ENCODE data around the gene KRT33A. TPM values are rescaled to one million over a fixed set of nuclear protein-coding genes. Genes with fewer than 3 reads are reported as not detected.
A peak's percentile ranks its signal among the peaks of the same experiment; 100 is the strongest.

KRT33A gene
- total and polyA plus RNA-seq, 5 donors = not detected

GRCh38 chr17:41315204-41315794 is 35.3 kb downstream of the KRT33A start, which contains the start of gene KRTAP17-1:
KRTAP17-1 (minus strand) TSS chr17:41315710; CDS start chr17:41315650, 60 bp downstream.
- Histone ChIP-seq H3K4me1 (ENCODE audit: control insufficient read depth, insufficient read depth, low read length) (no peaks in the 10 kb centered on the region), H3K27ac (ENCODE audit: low read length) (no peak within 1 kb of the TSS), H3K9me3 (ENCODE audit: control insufficient read depth, low read length) (no peaks in the 10 kb centered on the region), H3K4me3 (ENCODE audit: low read length) (no peak within 1 kb of the TSS), H3K27me3 (ENCODE audit: control insufficient read depth, insufficient read depth) (no peaks in the 10 kb centered on the region)
- intact Hi-C loops (cut with DNase I) = no loop called here
- DNase-seq (no peak), ATAC-seq (no peak)
- WGBS = 78% methylated on average over 24 of the region's 24 CpGs

- DNase-seq (no peak), ATAC-seq (no peak)
- intact Hi-C loops (cut with DNase I) = no loop called here
- H3K4me3 ChIP-seq (ENCODE audit: low read length) = no peak overlapping the region
- no peaks in the 10 kb centered on the region for H3K4me1 ChIP-seq (ENCODE audit: control insufficient read depth, insufficient read depth, low read length)
- no peak overlapping the region for H3K27ac ChIP-seq (ENCODE audit: low read length)
- 61% methylated on average over 1 of the region's 1 CpG for WGBS
- H3K9me3 ChIP-seq (ENCODE audit: control insufficient read depth, low read length) = no peaks in the 10 kb centered on the region
- H3K27me3 ChIP-seq (ENCODE audit: control insufficient read depth, insufficient read depth) = no peaks in the 10 kb centered on the region
Measured at GRCh38 chr17:41311111-41311510, 39.5 kb downstream of the KRT33A start.

DNA sequence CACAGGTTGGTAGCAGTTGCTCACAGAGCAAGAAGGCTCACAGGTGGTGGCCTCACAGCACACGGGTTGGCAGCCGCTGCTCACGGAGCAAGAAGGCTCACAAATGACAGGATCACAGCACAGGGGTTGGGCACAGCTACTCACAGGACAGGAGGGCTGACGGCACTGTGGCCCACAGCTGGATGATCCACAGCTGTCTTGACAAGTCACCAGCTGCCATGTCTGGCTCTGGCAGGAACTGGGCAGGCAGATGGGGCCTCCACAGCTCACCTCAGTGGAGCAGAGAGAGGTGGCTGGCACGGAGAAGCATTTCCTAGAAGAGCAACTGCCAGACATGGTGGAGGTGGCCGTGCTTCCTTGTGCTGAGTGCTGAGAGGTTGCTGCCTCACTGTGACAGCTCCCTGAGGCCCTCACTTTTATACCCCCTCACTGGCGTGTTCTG is 41.7 kb downstream of the KRT33A start, which contains the start of gene KRTAP16-1:
Gene KRTAP16-1, minus strand, starts transcription at position 392 of the 442 bp plus-strand sequence. Its CDS starts 56 bp downstream, at position 336.
- H3K27me3 ChIP-seq (ENCODE audit: control insufficient read depth, insufficient read depth) = no peaks in the 10 kb centered on the region

DNA sequence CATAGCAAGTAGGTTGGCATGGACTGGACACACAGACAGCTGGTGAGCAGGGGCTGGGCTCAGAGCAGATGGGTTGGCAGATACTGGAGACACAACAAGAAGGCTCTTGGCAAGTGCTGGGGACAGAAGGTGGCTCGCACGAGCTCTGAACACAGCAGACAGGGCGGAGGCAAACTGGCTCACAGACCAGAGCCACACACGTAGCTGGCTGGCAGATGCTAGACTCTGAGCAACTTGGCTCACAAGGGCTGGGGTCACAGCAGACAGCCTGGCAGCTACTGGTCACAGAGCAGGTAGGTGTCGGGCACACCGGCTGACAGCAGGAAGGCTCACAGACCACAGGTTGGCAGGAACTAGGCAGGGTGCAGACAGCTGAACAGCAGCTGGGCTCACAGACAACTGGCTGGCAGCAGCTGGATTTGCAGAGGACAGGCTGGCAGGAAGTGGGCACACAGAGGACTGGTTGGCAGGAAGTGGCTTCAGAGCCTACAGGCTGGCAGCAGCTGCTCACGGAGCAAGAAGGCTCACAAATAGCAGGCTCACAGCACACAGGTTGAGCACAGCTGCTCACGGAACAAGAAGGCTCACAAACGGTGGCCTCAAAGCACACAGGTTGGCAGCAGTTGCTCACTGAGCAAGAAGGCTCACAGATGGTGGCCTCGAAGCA is 42.2 kb downstream of the KRT33A start:
- DNase-seq = peak in 2 of 3 donors; percentile 55 to 72
- no peaks in the 10 kb centered on the region for H3K9me3 ChIP-seq (ENCODE audit: control insufficient read depth, low read length)
- ATAC-seq = peak; percentile 42 to 47
- WGBS = 60% methylated on average over 10 of the region's 10 CpGs
- H3K4me1 ChIP-seq (ENCODE audit: control insufficient read depth, insufficient read depth, low read length) = no peaks in the 10 kb centered on the region
- H3K4me3 ChIP-seq (ENCODE audit: low read length) = no peak overlapping the region
- intact Hi-C loops (cut with DNase I) = no loop called here
- no peaks in the 10 kb centered on the region for H3K27me3 ChIP-seq (ENCODE audit: control insufficient read depth, insufficient read depth)
- no peak overlapping the region for H3K27ac ChIP-seq (ENCODE audit: low read length)

More for the DNA sequence above, 41.7 kb downstream of the KRT33A start, which contains the start of gene KRTAP16-1:
- intact Hi-C loops (cut with DNase I) = no loop called here
- 62% methylated on average over 7 of the region's 7 CpGs for WGBS
- DNase-seq (no peak), ATAC-seq (no peak)
- Histone ChIP-seq H3K27ac (ENCODE audit: low read length) (no peak within 1 kb of the TSS), H3K4me1 (ENCODE audit: control insufficient read depth, insufficient read depth, low read length) (no peaks in the 10 kb centered on the region), H3K9me3 (ENCODE audit: control insufficient read depth, low read length) (no peaks in the 10 kb centered on the region), H3K4me3 (ENCODE audit: low read length) (no peak within 1 kb of the TSS)

- intact Hi-C loops (cut with DNase I) = no loop called here
- H3K27me3 ChIP-seq (ENCODE audit: control insufficient read depth, insufficient read depth) = no peaks in the 10 kb centered on the region
- no peak overlapping the region for H3K4me3 ChIP-seq (ENCODE audit: low read length)
- no peak overlapping the region for H3K27ac ChIP-seq (ENCODE audit: low read length)
- DNase-seq (no peak), ATAC-seq (no peak)
- WGBS = 68% methylated on average over 9 of the region's 9 CpGs
- no peaks in the 10 kb centered on the region for H3K9me3 ChIP-seq (ENCODE audit: control insufficient read depth, low read length)
- H3K4me1 ChIP-seq (ENCODE audit: control insufficient read depth, insufficient read depth, low read length) = no peaks in the 10 kb centered on the region
Measured at GRCh38 chr17:41307647-41308046, 43.0 kb downstream of the KRT33A start.

- intact Hi-C loops (cut with DNase I) = no loop called here
- Histone ChIP-seq H3K4me1 (ENCODE audit: control insufficient read depth, insufficient read depth, low read length) (no peaks in the 10 kb centered on the region), H3K9me3 (ENCODE audit: control insufficient read depth, low read length) (no peaks in the 10 kb centered on the region), H3K27me3 (ENCODE audit: control insufficient read depth, insufficient read depth) (no peaks in the 10 kb centered on the region), H3K4me3 (ENCODE audit: low read length) (no peak overlapping the region), H3K27ac (ENCODE audit: low read length) (no peak overlapping the region)
- DNase-seq = peak in 1 of 3 donors; percentile 27
- no peak for ATAC-seq
- 81% methylated on average over 12 of the region's 12 CpGs for WGBS
Measured at GRCh38 chr17:41304091-41304490, 46.5 kb downstream of the KRT33A start.

DNA sequence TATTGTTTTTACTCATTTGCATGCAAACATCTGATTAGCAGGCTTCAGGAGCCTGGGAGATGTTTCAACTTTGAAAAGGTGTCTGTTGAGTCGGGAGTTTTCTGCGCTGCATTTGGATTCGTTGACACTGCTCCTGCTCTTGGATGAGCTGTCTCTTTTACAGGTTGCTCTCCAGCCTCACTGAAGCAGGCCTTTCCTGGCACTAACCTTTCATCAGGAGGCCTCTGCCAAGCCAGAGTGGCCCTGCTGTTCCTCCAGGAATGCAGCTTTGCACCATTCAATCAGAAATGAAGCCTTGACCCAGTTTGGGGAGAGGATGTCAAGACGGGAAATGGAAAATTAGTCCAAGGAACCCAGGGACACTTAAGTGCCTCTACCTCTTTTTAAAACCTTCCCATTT is 47.6 kb downstream of the KRT33A start:
- Histone ChIP-seq H3K4me1 (ENCODE audit: control insufficient read depth, insufficient read depth, low read length) (no peaks in the 10 kb centered on the region), H3K9me3 (ENCODE audit: control insufficient read depth, low read length) (no peaks in the 10 kb centered on the region), H3K4me3 (ENCODE audit: low read length) (no peak overlapping the region), H3K27ac (ENCODE audit: low read length) (no peak overlapping the region), H3K27me3 (ENCODE audit: control insufficient read depth, insufficient read depth) (no peaks in the 10 kb centered on the region)
- intact Hi-C loops (cut with DNase I) = no loop called here
- WGBS = 80% methylated on average over 4 of the region's 4 CpGs
- DNase-seq (no peak), ATAC-seq (no peak)

GRCh38 chr17:41301916-41302901 is 48.4 kb downstream of the KRT33A start, which contains the start of gene KRTAP29-1:
KRTAP29-1 (minus strand) TSS chr17:41302851; CDS start chr17:41302851, 0 bp downstream.
- no peak within 1 kb of the TSS for H3K27ac ChIP-seq (ENCODE audit: low read length)
- ATAC-seq (peak; percentile 20 to 73), DNase-seq (peak in 1 of 3 donors; percentile 48)
- no peaks in the 10 kb centered on the region for H3K9me3 ChIP-seq (ENCODE audit: control insufficient read depth, low read length)
- H3K4me1 ChIP-seq (ENCODE audit: control insufficient read depth, insufficient read depth, low read length) = no peaks in the 10 kb centered on the region
- WGBS = 46% methylated on average over 11 of the region's 11 CpGs
- H3K27me3 ChIP-seq (ENCODE audit: control insufficient read depth, insufficient read depth) = no peaks in the 10 kb centered on the region
- intact Hi-C loops (cut with DNase I) = no loop called here
- no peak within 1 kb of the TSS for H3K4me3 ChIP-seq (ENCODE audit: low read length)

DNA sequence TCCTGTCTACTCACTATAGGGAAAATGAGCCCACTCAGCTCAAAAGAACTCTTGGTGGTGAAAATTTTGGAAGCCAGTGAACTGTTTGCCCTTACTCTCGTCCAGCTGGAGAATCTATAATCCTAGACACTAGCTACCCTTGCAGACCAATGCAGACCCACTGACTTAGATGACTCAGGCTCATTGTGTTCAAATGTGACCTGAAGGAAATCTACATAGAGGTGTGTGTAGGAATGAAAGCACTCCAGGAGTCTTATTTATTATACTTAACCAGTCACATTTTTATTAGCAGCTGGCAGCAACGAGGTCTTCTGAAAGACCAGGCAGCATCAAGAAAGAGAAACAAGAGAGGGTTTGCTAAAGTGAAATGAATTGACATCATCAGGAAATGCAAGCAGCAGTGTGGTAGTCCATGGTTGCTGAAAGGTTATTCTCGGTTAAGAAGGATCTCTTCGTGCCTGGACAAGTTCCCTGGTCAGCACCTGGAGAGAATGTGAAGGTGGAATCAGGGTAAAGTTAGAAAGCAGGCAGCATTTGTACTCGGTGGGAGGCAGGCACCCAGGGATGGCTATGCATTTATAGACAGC is 49.3 kb downstream of the KRT33A start:
- no peaks in the 10 kb centered on the region for H3K9me3 ChIP-seq (ENCODE audit: control insufficient read depth, low read length)
- DNase-seq (no peak), ATAC-seq (no peak)
- no peak overlapping the region for H3K27ac ChIP-seq (ENCODE audit: low read length)
- no peaks in the 10 kb centered on the region for H3K4me1 ChIP-seq (ENCODE audit: control insufficient read depth, insufficient read depth, low read length)
- H3K27me3 ChIP-seq (ENCODE audit: control insufficient read depth, insufficient read depth) = no peaks in the 10 kb centered on the region
- no peak overlapping the region for H3K4me3 ChIP-seq (ENCODE audit: low read length)
- 69% methylated on average over 5 of the region's 5 CpGs for WGBS
- intact Hi-C loops (cut with DNase I) = no loop called here

GRCh38 chr17:41298458-41299135 is 52.0 kb downstream of the KRT33A start:
- Histone ChIP-seq H3K27me3 (ENCODE audit: control insufficient read depth, insufficient read depth) (no peaks in the 10 kb centered on the region), H3K9me3 (ENCODE audit: control insufficient read depth, low read length) (no peaks in the 10 kb centered on the region), H3K27ac (ENCODE audit: low read length) (no peak overlapping the region), H3K4me3 (ENCODE audit: low read length) (no peak overlapping the region), H3K4me1 (ENCODE audit: control insufficient read depth, insufficient read depth, low read length) (no peaks in the 10 kb centered on the region)
- DNase-seq = no peak
- WGBS = 84% methylated on average over 20 of the region's 20 CpGs
- intact Hi-C loops (cut with DNase I) = no loop called here
- ATAC-seq = no peak
